Fibroblast of skin of left biceps (primary cell): ENCODE measurements around the gene FASN.
A peak's percentile ranks its signal among the peaks of the same experiment; 100 is the strongest.
"Not testable (repeated sequence)": the region's sequence is repeated elsewhere in the genome, so short reads cannot be mapped to it uniquely, and the experiment has no call there.

Source experiments
- DNase-seq, 2 experiments: peaks; one replicate each; pipeline ENCODE4 v3.0.0-alpha.2; 2013; ENCODE audit warnings: low read depth in 2 of 2

FASN gene

DNA sequence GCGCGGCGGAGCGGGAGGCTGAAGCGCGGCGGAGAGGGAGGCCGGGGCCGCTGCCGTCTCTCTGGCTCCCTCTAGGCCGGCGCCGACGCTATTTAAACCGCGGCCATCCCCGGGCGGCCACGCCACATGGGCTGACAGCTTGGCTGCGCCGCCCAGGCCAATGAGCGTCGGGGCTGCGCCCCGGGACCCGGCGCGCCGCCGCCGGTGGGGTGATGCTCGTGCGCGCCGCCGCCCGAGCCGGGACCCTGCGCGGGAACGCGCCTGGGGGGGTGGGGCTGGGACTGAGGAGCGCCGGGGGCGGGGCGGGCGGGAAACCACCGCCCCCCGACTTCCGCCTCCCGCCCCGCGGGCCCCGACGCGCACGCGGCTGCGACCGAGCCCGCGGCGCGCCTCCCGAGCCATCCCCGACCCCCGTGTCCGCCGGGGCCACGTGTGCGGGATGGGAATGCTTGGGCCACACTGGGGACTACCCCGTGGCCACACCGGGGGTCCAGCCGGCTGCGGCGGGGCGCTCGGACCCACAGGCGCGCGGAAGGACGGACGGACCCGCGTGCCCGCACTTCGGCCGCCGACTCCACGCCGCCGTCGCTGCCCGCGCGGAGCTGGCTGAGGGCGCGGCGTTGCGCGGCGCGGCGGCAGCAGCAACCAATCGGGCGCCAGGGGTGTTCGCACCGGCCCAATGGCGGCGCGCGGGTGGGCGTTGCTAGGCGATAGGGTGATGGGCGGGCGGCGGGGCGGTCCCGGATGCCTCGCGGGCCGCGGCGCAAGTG is at the start of gene FASN:
Gene FASN, minus strand, starts transcription at position 68 of the 770 bp plus-strand sequence. CDS start 1,791 bp downstream, outside the sequence.
- DNase-seq = peak; percentile 92 to 94

DNA sequence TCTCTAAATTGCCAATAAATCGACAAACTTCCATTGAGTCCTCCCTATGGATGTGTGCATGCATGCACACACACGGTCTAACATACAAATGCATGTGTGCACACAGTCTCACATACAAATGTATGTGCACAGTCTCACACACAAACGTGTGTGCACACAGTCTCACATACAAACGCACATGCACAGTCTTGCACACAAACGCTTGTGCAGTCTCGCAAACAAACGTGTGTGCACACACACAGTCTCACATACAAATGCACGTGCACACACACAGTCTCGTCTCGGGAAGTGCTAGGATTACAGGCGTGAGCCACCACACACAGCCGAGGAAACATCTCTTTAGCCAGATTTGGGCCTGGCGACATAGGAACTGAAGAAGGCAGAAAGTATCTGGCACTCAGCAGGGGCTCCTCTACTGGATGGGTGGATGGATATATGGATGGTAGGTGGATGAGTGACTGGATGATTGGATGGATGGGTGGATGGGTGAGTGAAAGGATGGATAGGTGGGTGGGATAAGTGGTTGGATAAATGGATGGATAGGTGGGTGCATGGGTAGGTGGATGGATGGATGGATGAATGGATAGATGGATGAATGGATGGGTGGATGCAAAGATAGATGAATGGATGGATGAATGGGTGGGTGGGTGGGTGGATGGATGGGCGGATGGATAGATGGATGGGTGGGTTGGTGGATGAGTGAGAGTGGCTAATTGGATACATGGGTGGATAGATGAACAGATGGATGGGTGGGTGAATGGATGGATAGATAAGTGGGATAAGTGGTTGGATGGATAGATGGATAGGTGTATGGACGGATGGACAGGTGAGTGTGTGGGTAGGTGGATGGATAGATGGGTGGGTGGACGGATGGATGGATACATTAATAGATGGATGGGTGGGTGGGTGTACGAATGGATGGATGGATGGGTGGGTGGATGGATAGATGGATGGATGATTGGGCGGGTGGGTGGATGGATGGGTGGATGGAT is 48.9 kb upstream of the FASN start:
- DNase-seq = no peak

DNA sequence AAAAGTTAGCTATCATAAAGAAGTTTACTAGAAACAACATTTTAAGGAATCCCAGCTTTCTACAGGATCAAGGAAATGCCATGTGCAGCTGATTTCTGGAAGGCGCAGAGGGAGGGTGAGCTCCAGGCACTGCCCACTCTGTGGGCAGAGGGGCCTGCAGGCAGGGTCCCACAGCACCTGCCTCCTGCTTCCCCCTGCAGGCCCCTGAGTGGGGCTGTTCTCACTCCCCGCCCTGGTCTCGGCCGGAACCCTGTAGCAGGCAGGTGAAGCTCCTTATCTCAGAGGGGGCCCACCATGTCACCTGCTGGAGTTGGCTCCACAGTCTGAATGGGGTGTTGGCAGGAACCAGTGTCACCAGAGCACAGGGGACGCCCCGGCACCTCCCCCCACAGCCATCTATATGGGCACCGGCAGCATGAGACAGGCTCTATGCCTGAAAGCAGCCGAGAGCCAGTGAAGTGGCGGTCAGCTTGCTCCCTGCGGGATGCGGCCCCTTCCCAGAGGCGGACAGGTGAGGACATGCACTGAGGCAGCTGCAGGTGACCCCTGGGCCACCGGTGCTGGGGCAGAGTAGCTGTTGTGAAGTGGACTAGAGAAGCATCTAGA is 47.6 kb upstream of the FASN start:
- no peak for DNase-seq

DNA sequence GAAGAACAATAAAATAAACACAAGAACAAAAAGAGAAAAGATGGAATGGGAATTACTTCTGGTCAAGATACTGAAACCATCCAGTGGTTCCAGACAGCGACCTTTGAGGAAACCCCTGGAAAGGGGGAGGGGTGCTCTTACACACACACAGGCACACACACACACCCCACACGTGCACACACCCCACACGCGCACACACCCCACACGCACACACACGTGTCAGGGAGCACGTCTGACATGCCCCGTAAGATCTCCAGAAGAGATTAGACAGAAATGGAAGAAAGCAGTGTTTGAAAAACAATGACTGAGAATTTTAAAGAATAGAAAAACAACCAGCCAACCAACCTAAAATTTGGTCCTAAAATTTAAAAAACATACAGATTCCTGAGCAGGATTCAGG is 45.3 kb upstream of the FASN start:
- DNase-seq = no peak

DNA sequence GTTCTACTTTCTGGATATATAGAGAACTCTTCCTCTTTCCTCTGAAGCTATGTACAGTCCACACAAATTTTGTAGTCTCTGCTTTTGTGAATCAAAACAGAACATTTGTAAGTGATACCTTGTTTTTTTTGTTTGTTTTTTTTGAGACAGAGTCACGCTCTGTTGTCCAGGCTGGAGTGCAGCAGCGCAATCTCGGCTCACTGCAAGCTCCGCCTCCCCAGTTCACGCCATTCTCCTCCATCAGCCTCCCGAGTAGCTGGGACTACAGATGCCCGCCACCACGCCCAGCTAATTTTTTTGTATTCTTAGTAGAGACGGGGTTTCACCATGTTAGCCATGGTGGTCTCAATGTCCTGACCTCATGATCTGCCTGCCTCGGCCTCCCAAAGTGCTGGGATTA is 41.9 kb upstream of the FASN start:
- DNase-seq = not testable (repeated sequence)

DNA sequence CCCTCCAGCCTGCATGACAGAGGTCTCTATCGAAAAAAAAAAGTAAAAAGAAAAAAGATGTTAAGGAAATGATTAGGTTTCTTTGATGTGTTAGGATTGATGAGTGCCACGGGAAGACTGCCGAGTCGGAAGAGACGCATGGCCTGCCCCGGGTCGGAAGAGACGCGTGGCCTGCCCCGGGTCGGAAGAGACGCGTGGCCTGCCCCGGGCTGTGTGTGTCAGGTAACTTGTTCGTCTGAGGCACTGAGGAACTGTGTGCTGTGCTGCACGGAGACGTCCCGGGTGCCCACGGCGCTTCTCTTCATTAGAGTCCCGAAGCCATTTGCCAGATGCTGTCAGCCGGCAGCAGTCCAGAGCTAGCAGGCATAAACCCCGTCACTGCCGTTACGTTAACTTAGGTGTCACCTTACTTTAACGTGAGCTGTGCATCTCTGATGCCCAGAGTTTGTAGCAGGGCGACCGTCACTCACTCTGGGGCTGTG is 40.5 kb upstream of the FASN start:
- no peak for DNase-seq

DNA sequence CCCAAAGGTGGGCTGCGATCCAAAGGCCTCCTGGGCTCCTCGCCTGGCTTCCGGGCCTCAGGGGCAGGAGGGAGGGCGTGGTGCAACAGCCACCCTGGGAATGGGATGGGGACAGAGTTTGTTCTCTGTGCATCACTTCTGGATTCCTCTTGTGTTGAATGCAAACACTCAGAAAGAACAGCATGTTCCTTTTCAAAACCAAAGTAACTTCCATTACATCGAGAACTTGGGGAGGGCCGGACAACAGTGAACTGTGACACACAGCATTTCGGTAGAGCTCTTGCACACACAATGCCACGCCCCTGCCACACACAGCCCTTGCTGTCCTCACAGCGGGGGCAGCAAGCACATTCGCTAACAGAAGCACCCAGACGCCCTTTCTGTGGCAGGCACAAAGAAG is 36.1 kb upstream of the FASN start:
- no peak for DNase-seq

DNA sequence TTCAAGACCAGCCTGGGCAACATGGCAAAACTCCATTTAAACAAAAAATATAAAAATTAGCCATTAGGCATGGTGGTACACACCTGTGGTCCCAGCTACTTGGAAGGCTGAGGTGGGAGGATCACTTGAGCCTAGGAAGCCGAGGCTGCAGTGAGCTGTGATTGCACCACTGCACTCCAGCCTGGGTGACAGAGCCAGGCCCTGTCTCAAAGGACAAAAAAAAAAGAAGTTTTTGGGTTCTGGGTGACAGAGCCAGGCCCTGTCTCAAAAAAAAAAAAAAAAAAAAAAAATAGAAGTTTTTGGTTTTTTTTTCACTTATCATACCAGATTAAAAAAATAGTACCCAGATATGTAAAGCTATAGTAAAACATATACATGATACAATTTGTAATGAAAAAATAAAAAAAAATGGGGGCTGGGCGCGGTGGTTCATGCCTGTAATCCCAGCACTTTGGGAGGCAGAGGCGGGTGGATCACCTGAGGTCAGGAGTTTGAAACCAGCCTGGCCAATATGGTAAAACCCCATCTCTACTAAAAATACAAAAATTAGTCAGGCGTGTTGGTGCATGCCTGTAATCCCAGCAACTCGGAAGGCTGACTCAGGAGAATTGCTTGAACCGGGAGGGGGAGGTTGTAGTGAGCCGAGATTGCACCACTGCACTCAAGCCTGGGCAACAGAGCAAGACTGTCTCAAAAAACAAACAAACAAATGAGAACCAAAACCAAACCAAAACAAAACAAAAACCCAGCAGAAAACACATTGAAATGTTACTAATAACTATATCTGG is 35.3 kb upstream of the FASN start:
- peak; percentile 11 to 12 for DNase-seq

DNA sequence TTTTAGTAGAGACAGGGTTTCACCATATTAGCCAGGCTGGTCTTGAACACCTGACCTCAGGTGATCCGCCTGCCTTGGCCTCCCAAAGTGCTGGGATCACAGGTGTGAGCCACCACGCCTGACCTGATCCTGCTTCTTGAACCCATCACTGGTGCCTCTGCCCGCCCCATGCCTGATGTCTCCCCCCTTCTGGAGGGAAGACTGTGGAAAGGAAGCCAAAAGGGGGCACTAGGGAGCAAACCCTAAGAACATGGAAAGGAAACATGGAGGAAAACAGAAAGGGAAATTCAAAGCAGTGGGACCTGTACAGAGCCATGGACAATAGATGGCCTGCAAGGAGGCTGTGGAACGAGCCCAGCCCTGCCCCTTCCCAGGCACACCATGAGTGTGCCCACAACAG is 31.1 kb upstream of the FASN start:
- no peak for DNase-seq

DNA sequence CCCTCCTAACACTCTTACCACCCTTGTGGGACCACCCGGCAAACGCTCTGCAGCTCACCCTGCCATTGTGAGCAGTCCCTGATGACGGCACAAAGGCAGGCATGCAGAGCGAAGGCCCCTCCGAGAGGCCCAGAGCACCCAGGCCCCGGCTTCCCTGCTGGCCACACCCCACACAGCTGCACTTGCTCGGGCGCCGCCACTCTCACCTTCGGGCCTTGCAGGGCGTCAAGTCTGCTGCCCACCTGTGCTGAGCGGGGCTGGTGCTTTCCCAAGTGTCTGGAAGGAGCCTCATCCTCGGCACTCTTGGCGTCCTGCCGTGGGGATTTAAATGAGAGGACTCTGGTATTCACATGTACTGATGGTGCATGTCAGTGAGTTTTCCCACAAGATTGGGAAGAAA is 30.3 kb upstream of the FASN start:
- DNase-seq = no peak

DNA sequence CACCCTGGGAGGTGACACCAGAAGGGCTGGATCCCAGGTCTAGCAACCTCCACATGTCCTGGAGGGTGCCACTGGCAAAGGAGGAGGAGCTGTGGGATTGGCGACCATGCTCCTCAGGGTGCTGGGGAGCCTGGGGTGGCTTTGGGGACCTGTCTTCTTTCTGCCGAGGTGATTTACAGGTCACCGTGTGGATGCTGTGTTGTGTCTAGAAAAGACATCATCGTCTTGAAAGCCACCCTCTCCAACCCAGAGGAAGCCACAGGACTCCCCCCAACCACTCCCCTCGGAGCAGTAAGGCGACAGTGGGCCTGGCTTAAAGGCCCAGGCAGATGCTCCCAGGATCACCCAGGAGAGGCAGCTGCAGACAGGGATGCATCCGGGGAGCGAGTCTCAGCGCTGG is 29.7 kb upstream of the FASN start:
- no peak for DNase-seq

DNA sequence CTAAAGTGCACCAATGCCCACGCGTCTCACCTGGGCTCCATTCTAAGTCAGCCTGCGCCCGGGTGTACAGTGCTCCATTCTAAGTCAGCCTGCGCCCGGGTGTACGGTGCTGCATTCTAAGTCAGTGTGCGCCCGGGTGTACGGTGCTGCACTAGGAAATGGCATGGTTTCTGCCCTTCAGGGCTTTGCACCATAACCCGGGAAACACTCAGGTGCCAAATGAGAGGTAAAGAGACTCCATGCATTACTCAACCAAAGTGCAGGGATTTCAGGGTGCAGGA is 29.2 kb upstream of the FASN start:
- no peak for DNase-seq

DNA sequence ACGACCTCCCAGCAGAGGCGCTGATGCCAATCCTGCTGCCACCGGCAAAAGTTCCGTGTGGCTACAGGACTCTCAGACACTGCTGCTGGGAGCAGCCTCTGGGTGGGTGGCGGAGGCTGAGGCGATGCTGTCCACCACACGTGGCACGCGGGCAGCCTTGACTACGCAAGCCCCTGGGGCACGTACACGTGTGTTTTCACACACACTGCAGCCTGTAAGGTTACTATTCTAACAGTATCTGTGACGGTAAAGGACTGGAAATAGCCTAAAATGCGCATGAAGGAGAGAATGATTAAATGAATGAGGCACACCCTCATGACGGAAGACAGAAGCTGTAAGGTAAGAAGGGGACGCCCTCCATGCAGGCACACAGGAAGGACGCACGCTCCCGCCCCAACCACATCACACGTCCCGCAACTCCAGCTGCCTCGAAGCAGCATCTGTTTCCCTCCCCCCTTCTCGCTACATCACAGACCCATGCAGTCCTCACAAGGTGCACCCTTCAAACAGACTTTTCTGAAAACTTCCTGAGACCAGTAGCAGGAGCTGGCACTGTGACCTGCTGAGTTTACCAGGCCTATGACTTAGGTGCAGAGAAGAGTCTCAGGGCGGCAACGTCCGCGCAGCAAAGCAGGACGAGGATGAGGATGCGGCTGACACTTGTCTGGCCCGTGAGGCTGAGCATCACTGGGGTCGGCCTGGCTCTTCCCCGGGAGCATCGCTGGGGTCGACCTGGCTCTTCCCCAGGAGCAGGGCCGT is 28.7 kb upstream of the FASN start:
- DNase-seq = no peak

DNA sequence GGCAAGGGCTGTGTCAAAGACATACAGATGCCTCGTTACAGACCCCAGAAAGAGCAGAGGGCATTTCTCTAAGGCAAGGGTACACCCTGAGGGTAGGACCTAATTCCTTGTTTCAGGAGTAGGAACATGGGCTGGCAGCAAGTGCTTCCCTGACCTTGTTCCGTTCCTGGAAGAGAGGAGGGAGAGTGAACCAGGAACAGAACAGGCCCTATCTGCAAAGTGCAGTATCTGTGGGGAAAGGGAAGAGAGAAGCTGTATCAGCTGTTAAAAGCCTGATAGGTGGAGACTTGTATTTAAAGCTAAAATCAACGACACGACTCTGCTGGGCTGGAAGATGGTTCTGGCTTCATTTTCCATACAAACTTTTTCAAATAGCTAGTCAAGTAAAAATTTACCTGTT is 26.1 kb upstream of the FASN start:
- DNase-seq = no peak

DNA sequence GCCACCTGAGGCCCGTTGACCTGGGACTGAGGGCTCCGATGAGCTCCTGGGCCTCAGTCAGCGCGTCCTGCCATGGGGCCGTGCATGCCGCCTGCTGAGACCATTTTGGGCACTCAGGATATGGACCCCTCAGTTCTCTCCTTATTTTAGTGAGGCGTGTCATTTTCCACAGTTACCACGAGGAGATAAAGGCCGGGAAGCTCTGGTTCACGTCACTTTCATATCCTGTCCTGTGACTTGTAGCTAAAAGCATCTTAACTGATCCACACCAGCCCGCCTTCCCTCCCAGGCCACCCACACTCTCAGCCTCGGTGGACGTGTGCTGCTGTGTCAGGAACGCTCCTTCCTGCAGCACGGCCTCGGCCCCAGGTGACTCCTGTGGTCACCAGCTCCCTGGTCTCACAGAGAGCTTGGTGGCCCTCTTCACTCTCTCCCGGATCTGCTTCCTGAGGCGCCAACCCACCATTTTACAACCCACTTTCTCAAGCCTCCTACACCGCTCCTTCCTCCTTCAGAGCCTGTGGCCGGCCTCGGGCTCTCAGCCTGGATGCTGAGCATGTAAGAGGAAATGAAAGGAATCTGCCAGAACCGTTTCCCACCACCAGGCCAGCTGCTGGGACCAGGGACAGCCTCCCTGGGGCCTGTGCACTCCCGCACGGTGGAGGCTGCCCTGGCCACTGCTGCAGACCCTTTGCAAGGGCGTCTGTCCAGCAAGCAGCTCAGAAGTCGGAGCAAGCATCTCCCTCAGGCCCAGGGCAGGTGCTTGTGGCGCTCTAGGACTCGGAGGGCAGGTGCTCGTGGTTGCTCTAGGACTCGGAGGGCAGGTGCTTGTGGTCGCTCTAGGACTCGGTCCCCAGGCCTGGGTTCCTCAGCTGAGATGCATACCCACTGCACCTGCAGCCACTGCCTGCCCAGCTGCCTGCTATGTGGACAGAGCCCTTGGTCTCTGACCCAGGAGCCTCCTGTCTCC is 23.9 kb upstream of the FASN start:
- DNase-seq = no peak

DNA sequence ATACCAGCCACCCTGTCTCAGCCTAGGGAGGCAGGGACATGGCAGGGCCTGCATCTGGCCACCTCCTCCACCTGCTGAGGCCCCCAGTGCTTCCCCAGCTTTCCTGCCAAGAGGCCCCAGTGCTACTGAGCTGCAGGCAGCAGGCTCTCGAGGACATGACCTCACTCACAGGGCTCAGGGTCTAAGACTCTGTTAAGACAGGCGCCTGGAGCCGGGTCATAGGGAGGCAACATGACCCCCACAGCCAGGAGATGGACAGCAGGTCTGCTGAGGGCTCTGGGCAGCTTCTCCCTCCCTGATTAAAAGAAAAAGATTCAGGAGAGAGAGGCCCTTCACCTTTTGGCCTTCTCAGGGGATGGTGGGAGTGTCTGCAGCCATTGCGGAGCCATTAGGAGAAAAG is 23.2 kb upstream of the FASN start:
- DNase-seq = no peak

DNA sequence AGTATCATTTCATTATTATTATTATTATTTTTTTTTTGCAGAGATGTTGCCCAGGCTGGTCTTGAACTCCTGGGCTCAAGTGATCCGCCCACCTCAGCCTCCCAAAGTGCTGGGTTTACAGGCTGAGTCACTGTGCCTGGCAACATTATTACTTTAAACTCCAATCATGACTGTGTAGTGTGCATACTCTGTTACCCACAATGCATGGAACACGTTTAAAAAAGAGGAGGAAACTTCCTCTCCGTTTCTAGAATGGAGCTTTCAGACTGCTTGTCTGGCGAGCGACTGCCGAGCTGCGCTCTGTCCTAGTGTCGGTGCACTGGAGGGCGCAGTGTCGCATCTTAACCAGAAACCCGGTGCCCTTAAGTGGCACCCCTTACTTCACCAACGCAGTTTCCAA is 22.1 kb upstream of the FASN start:
- DNase-seq = peak; percentile 22 to 24

DNA sequence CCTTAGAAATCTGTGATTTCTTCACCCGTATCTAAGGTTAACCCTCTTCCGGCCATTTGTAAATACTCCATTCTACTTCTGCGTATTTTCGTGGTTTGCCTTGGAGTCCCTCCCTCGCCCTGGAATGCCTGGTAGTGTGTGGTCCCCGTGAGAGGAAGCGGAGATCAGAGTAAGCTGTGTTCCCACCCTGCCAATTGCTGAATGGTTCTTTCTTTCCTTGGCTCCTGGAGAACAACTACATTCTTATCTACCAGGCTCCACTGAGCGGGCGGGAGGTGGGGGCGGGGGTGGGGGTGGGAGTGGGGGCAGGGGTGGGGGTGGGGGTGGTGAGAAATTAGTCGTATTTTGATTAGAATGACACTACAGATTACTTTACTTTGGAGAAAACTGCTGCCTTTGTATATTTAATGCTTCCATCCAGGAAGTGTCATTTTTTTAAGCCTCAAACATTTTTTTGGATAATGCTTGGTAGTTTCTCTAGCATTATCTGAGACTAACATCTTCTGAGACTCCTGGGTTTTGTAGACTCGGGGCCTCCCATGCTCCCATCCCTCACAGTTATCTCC is 20.9 kb upstream of the FASN start:
- no peak for DNase-seq

DNA sequence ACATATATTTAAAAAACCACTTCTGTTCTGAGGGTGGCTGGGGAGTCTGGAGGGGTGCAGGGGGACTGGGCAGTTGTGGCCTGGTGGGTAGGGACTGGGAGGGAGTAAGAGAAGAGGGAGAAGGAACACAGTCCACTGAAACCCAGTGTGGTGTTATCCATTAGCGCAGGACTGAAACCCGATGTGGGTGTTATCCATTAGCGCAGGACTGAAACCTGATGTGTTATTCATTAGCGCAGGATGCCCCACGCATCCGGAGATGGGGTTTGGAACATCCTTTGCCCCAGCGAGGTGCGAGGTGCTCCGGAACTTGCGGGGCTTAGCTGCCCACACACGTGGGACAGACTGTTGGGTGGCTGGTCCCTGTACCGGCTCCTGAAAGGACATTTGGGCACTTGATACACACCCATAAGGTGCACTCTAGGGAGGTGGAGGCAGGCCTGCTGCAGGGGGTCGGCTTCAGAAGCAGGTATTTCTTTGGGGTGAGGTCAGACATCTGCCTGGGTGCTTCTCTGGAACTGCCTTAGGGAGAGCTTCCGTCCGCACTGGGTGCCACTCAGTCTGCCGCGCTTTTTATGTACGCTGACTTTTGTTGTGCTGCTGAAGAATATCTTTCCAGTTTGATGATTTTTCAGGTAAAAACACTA is 20.3 kb upstream of the FASN start:
- no peak for DNase-seq
